ENCODE data around the gene RALGAPB.

RALGAPB gene

GRCh38 chr20:38548356-38549083, 75.9 kb downstream of the RALGAPB start:
- TF ChIP-seq MAX (IDR thresholded peaks at IDR 0.05) (no peak), USF1 (IDR thresholded peaks at IDR 0.05) (no peak), CEBPB (IDR thresholded peaks at IDR 0.05) (no peak), EP300 (IDR thresholded peaks at IDR 0.05; ENCODE audit: borderline replicate concordance) (no peak), RAD21 (IDR thresholded peaks at IDR 0.05; ENCODE audit: low read depth) (no peak), TEAD4 (IDR thresholded peaks at IDR 0.05) (no peak)

- TF ChIP-seq MAX (IDR thresholded peaks at IDR 0.05) (no peak), EP300 (IDR thresholded peaks at IDR 0.05; ENCODE audit: borderline replicate concordance) (no peak), CREB1 (IDR thresholded peaks at IDR 0.05; ENCODE audit: low read depth) (no peak), EGR1 (IDR thresholded peaks at IDR 0.05) (no peak), RAD21 (IDR thresholded peaks at IDR 0.05; ENCODE audit: low read depth) (no peak), CEBPB (IDR thresholded peaks at IDR 0.05) (no peak), USF1 (IDR thresholded peaks at IDR 0.05) (no peak), ZBTB7A (IDR thresholded peaks at IDR 0.05; ENCODE audit: low read depth) (no peak), NFIC (IDR thresholded peaks at IDR 0.05) (no peak), FOXM1 (IDR thresholded peaks at IDR 0.05; ENCODE audit: borderline replicate concordance, low read depth) (no peak), REST (IDR thresholded peaks at IDR 0.05; ENCODE audit: low read depth) (no peak), TAF1 (IDR thresholded peaks at IDR 0.05; ENCODE audit: low read depth) (no peak)
Observed at GRCh38 chr20:38550274-38550673, 77.6 kb downstream of the RALGAPB start.

- TF ChIP-seq TCF12 (IDR thresholded peaks at IDR 0.05; ENCODE audit: low read depth) (no peak), CREB1 (IDR thresholded peaks at IDR 0.05; ENCODE audit: low read depth) (no peak), YY1 (IDR thresholded peaks at IDR 0.05; ENCODE audit: low read depth) (no peak), TEAD4 (IDR thresholded peaks at IDR 0.05) (no peak), FOXM1 (IDR thresholded peaks at IDR 0.05; ENCODE audit: borderline replicate concordance, low read depth) (no peak)
Observed at GRCh38 chr20:38551056-38551626, 78.5 kb downstream of the RALGAPB start.

GRCh38 chr20:38554986-38555385, 82.3 kb downstream of the RALGAPB start:
- no peak for TF ChIP-seq RAD21 (IDR thresholded peaks at IDR 0.05; ENCODE audit: low read depth)
- no peak for TF ChIP-seq EGR1 (IDR thresholded peaks at IDR 0.05)
- no peak for TF ChIP-seq CREB1 (IDR thresholded peaks at IDR 0.05; ENCODE audit: low read depth)
- TF ChIP-seq USF1 (IDR thresholded peaks at IDR 0.05), result no peak
- no peak for TF ChIP-seq EP300 (IDR thresholded peaks at IDR 0.05; ENCODE audit: borderline replicate concordance)
- TF ChIP-seq REST (IDR thresholded peaks at IDR 0.05; ENCODE audit: low read depth), result no peak
- no peak for TF ChIP-seq ZBTB7A (IDR thresholded peaks at IDR 0.05; ENCODE audit: low read depth)
- no peak for TF ChIP-seq MAX (IDR thresholded peaks at IDR 0.05)
- no peak for TF ChIP-seq TAF1 (IDR thresholded peaks at IDR 0.05; ENCODE audit: low read depth)
- TF ChIP-seq YY1 (IDR thresholded peaks at IDR 0.05; ENCODE audit: low read depth), result no peak
- TF ChIP-seq CEBPB (IDR thresholded peaks at IDR 0.05), result no peak
- no peak for TF ChIP-seq NFIC (IDR thresholded peaks at IDR 0.05)
- TF ChIP-seq TEAD4 (IDR thresholded peaks at IDR 0.05), result no peak
- no peak for TF ChIP-seq FOXM1 (IDR thresholded peaks at IDR 0.05; ENCODE audit: borderline replicate concordance, low read depth)
- TF ChIP-seq TCF12 (IDR thresholded peaks at IDR 0.05; ENCODE audit: low read depth), result no peak

- TF ChIP-seq RAD21 (IDR thresholded peaks at IDR 0.05; ENCODE audit: low read depth) (no peak), ZBTB7A (IDR thresholded peaks at IDR 0.05; ENCODE audit: low read depth) (no peak), FOXM1 (IDR thresholded peaks at IDR 0.05; ENCODE audit: borderline replicate concordance, low read depth) (no peak), REST (IDR thresholded peaks at IDR 0.05; ENCODE audit: low read depth) (no peak), USF1 (IDR thresholded peaks at IDR 0.05) (no peak), MAX (IDR thresholded peaks at IDR 0.05) (no peak), CEBPB (IDR thresholded peaks at IDR 0.05) (no peak), YY1 (IDR thresholded peaks at IDR 0.05; ENCODE audit: low read depth) (no peak), CREB1 (IDR thresholded peaks at IDR 0.05; ENCODE audit: low read depth) (no peak), TEAD4 (IDR thresholded peaks at IDR 0.05) (no peak), NFIC (IDR thresholded peaks at IDR 0.05) (no peak), EP300 (IDR thresholded peaks at IDR 0.05; ENCODE audit: borderline replicate concordance) (no peak), TAF1 (IDR thresholded peaks at IDR 0.05; ENCODE audit: low read depth) (no peak), EGR1 (IDR thresholded peaks at IDR 0.05) (no peak), TCF12 (IDR thresholded peaks at IDR 0.05; ENCODE audit: low read depth) (no peak)
Observed at GRCh38 chr20:38555395-38555794, 82.8 kb downstream of the RALGAPB start.

All from Ishikawa (cell line).